Measurements from ENCODE around the gene IFNGR1.

IFNGR1 gene

DNA sequence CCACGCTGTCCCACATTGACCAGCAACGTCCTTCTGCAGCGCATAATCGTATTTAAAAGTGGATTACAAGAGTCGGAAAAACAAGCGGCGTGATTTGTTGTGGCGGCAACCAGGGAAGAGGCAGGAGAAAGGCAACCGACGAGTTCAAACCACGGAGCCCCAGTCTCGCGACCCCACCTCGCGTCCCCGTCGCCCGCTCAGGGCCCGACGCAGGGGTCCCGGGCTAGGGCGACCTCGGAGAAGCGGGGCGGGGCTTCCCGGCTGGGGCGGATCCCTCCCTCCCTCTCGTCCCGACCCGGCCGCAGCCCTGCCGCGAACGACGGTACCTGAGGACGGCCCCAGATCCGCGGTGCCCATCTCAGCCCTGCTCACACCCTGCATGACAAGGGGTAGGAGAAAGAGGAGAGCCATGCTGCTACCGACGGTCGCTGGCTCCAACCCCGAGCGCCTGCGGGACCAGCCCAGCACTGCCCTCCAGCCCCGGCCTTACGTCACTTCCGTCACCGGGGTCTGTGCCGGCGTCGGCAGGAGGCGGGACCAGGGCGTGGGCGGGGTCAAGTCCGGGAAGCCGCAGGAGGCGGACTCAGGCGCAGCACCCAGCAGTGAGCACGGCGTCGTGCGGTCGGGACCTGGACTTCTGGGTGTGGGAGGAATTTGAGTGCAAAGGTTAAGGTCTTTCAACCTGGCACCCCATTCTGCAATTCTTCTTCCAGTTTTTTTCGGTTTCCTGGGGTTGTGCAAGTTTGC lies at the start of gene IFNGR1:
TSS of gene IFNGR1 (minus strand) at position 469 of the 747 bp plus-strand sequence. CDS start at position 411, 58 bp downstream.
- Histone ChIP-seq H3K36me3 (ENCODE audit: insufficient read depth, insufficient read length, low read length) (peaks cover 13% of the 10 kb centered on the region), H3K9ac (ENCODE audit: insufficient read length, low read depth) (peak within 1 kb of the TSS; percentile 89), H3K4me3 (ENCODE audit: insufficient read length, low read depth) (peak within 1 kb of the TSS; percentile 88), H3K27me3 (ENCODE audit: insufficient read depth, insufficient read length) (no peaks in the 10 kb centered on the region), H3K4me1 (ENCODE audit: insufficient read depth, insufficient read length) (no peaks in the 10 kb centered on the region), H3K9me3 (ENCODE audit: insufficient read depth, low read length) (no peaks in the 10 kb centered on the region)
- TF ChIP-seq ZNF274 (IDR thresholded peaks at IDR 0.05; ENCODE audit: low read depth, low read length) (no peak), YY1 (IDR thresholded peaks at IDR 0.05; ENCODE audit: insufficient read depth, insufficient read length) (no peak), SUZ12 (IDR thresholded peaks at IDR 0.05; ENCODE audit: extremely low read depth, insufficient read depth, insufficient read length) (no peak)
- DNase-seq (ENCODE audit: low read depth, low spot score) = peak; percentile 82

- H3K9me3 ChIP-seq (ENCODE audit: insufficient read depth, low read length) = no peaks in the 10 kb centered on the region
- no peaks in the 10 kb centered on the region for H3K27me3 ChIP-seq (ENCODE audit: insufficient read depth, insufficient read length)
- H3K4me1 ChIP-seq (ENCODE audit: insufficient read depth, insufficient read length) = no peaks in the 10 kb centered on the region
- H3K9ac ChIP-seq (ENCODE audit: insufficient read length, low read depth) = no peak overlapping the region
- no peak overlapping the region for H3K4me3 ChIP-seq (ENCODE audit: insufficient read length, low read depth)
- TF ChIP-seq YY1 (IDR thresholded peaks at IDR 0.05; ENCODE audit: insufficient read depth, insufficient read length) (no peak), SUZ12 (IDR thresholded peaks at IDR 0.05; ENCODE audit: extremely low read depth, insufficient read depth, insufficient read length) (no peak), ZNF274 (IDR thresholded peaks at IDR 0.05; ENCODE audit: low read depth, low read length) (no peak)
- H3K36me3 ChIP-seq (ENCODE audit: insufficient read depth, insufficient read length, low read length) = no peaks in the 10 kb centered on the region
- no peak for DNase-seq (ENCODE audit: low read depth, low spot score)
These were observed 49.7 kb upstream of the IFNGR1 start for GRCh38 chr6:137268911-137269310.

DNA sequence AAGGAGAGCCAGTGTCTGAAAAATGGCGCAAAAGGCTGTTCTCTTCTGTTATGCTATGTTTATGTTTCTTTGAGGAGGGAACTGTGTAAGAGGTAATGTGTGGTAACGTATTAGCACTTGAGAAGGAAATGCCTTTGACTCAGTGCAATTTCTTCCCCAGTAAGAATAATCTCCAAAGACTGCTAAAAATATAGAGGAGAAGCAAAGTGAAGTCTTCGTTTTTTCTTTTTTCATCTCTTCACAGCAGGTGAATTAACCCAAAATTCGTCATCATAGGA lies 47.1 kb upstream of the IFNGR1 start:
- Histone ChIP-seq H3K9ac (ENCODE audit: insufficient read length, low read depth) (no peak overlapping the region), H3K36me3 (ENCODE audit: insufficient read depth, insufficient read length, low read length) (no peaks in the 10 kb centered on the region), H3K4me1 (ENCODE audit: insufficient read depth, insufficient read length) (no peaks in the 10 kb centered on the region), H3K27me3 (ENCODE audit: insufficient read depth, insufficient read length) (no peaks in the 10 kb centered on the region), H3K4me3 (ENCODE audit: insufficient read length, low read depth) (no peak overlapping the region), H3K9me3 (ENCODE audit: insufficient read depth, low read length) (no peaks in the 10 kb centered on the region)
- TF ChIP-seq SUZ12 (IDR thresholded peaks at IDR 0.05; ENCODE audit: extremely low read depth, insufficient read depth, insufficient read length) (no peak), YY1 (IDR thresholded peaks at IDR 0.05; ENCODE audit: insufficient read depth, insufficient read length) (no peak), ZNF274 (IDR thresholded peaks at IDR 0.05; ENCODE audit: low read depth, low read length) (no peak)
- DNase-seq (ENCODE audit: low read depth, low spot score) = no peak

DNA sequence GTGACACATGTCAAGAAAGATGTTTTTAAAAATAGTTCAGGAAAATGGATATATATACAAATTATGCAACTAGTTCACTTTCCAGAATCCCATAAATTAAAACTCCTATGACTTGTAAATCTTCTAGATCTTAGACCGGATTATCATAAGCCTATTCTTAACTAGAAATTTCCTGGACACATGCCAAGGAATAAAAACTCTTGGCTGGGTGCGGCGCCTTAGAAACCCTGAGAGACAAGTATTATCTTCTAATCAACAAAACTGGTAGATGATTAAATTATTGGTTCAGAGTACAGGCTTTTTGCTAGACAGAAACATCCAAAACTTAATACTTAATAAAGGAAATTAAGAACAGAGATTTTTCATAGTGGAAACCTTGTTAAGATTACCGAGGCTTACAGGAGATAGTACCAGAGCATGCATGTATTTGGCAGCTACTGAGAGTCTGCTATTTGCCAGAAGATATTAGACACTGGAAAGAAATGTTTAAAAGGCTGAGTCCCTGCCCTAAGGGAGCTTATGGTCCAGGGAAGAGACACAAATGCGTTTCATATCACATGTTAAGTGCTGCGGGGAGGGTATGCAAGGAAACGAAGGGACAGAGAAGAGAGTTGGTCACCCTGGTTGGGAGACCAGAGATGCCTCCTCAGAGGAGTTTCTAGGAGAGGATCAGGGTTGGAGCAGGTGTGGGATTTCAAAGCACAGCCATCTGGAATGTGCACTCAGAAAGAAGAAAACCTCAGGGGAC lies 46.5 kb upstream of the IFNGR1 start:
- H3K9me3 ChIP-seq (ENCODE audit: insufficient read depth, low read length) = no peaks in the 10 kb centered on the region
- no peaks in the 10 kb centered on the region for H3K27me3 ChIP-seq (ENCODE audit: insufficient read depth, insufficient read length)
- H3K9ac ChIP-seq (ENCODE audit: insufficient read length, low read depth) = no peak overlapping the region
- H3K4me3 ChIP-seq (ENCODE audit: insufficient read length, low read depth) = no peak overlapping the region
- DNase-seq (ENCODE audit: low read depth, low spot score) = no peak
- H3K36me3 ChIP-seq (ENCODE audit: insufficient read depth, insufficient read length, low read length) = no peaks in the 10 kb centered on the region
- no peak for TF ChIP-seq ZNF274 (IDR thresholded peaks at IDR 0.05; ENCODE audit: low read depth, low read length)
- TF ChIP-seq YY1 (IDR thresholded peaks at IDR 0.05; ENCODE audit: insufficient read depth, insufficient read length) = no peak
- TF ChIP-seq SUZ12 (IDR thresholded peaks at IDR 0.05; ENCODE audit: extremely low read depth, insufficient read depth, insufficient read length) = no peak
- H3K4me1 ChIP-seq (ENCODE audit: insufficient read depth, insufficient read length) = no peaks in the 10 kb centered on the region

GRCh38 chr6:137264311-137265075 lies 45.3 kb upstream of the IFNGR1 start:
- Histone ChIP-seq H3K9ac (ENCODE audit: insufficient read length, low read depth) (no peak overlapping the region), H3K36me3 (ENCODE audit: insufficient read depth, insufficient read length, low read length) (no peaks in the 10 kb centered on the region), H3K4me1 (ENCODE audit: insufficient read depth, insufficient read length) (no peaks in the 10 kb centered on the region), H3K27me3 (ENCODE audit: insufficient read depth, insufficient read length) (no peaks in the 10 kb centered on the region), H3K4me3 (ENCODE audit: insufficient read length, low read depth) (no peak overlapping the region), H3K9me3 (ENCODE audit: insufficient read depth, low read length) (no peaks in the 10 kb centered on the region)
- no peak for TF ChIP-seq YY1 (IDR thresholded peaks at IDR 0.05; ENCODE audit: insufficient read depth, insufficient read length)
- no peak for TF ChIP-seq SUZ12 (IDR thresholded peaks at IDR 0.05; ENCODE audit: extremely low read depth, insufficient read depth, insufficient read length)
- TF ChIP-seq ZNF274 (IDR thresholded peaks at IDR 0.05; ENCODE audit: low read depth, low read length) = no peak
- DNase-seq (ENCODE audit: low read depth, low spot score) = no peak

GRCh38 chr6:137261761-137262160 lies 42.6 kb upstream of the IFNGR1 start:
- Histone ChIP-seq H3K9ac (ENCODE audit: insufficient read length, low read depth) (no peak overlapping the region), H3K36me3 (ENCODE audit: insufficient read depth, insufficient read length, low read length) (no peaks in the 10 kb centered on the region), H3K27me3 (ENCODE audit: insufficient read depth, insufficient read length) (no peaks in the 10 kb centered on the region), H3K4me3 (ENCODE audit: insufficient read length, low read depth) (no peak overlapping the region), H3K4me1 (ENCODE audit: insufficient read depth, insufficient read length) (no peaks in the 10 kb centered on the region), H3K9me3 (ENCODE audit: insufficient read depth, low read length) (no peaks in the 10 kb centered on the region)
- no peak for DNase-seq (ENCODE audit: low read depth, low spot score)
- no peak for TF ChIP-seq ZNF274 (IDR thresholded peaks at IDR 0.05; ENCODE audit: low read depth, low read length)

DNA sequence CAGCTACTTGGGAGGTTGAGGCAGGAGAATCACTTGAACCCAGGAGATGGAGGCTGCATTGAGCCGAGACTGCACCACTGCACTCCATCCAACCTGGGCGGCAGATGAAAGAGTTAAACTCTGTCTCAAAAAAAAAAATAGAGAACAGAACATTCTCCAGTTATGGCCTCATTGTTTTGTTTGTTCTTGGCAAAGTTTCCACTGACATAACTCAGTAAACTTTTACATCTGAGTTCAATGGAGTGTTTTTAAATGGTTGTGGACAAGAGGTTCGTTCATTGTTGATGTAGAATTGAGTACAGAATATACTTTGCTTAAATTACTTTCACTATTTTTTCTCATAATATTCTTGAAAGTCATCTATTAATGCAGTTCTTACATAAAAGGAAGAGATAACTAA lies 42.2 kb upstream of the IFNGR1 start:
- H3K27me3 ChIP-seq (ENCODE audit: insufficient read depth, insufficient read length) = no peaks in the 10 kb centered on the region
- no peak overlapping the region for H3K9ac ChIP-seq (ENCODE audit: insufficient read length, low read depth)
- DNase-seq (ENCODE audit: low read depth, low spot score) = no peak
- H3K9me3 ChIP-seq (ENCODE audit: insufficient read depth, low read length) = no peaks in the 10 kb centered on the region
- no peak overlapping the region for H3K4me3 ChIP-seq (ENCODE audit: insufficient read length, low read depth)
- no peaks in the 10 kb centered on the region for H3K4me1 ChIP-seq (ENCODE audit: insufficient read depth, insufficient read length)
- no peaks in the 10 kb centered on the region for H3K36me3 ChIP-seq (ENCODE audit: insufficient read depth, insufficient read length, low read length)
- TF ChIP-seq YY1 (IDR thresholded peaks at IDR 0.05; ENCODE audit: insufficient read depth, insufficient read length) (no peak), SUZ12 (IDR thresholded peaks at IDR 0.05; ENCODE audit: extremely low read depth, insufficient read depth, insufficient read length) (no peak), ZNF274 (IDR thresholded peaks at IDR 0.05; ENCODE audit: low read depth, low read length) (no peak)

Measured in NT2/D1 (cell line).